VCaP (cell line): ENCODE data around the gene SIX5.

Source experiments
- H3K27ac ChIP-seq: fragments of 450-650 bp; 2 replicates; pipeline ENCODE4 v1.5.1; 2017
- TF ChIP-seq, protein P1 (sequence below): fragments of 450-650 bp; conservative IDR thresholded peaks from 2 replicates; pipeline ENCODE4 v1.5.1; 2017; ENCODE audit warnings: mild to moderate bottlenecking, moderate library complexity

Gene SIX5

DNA sequence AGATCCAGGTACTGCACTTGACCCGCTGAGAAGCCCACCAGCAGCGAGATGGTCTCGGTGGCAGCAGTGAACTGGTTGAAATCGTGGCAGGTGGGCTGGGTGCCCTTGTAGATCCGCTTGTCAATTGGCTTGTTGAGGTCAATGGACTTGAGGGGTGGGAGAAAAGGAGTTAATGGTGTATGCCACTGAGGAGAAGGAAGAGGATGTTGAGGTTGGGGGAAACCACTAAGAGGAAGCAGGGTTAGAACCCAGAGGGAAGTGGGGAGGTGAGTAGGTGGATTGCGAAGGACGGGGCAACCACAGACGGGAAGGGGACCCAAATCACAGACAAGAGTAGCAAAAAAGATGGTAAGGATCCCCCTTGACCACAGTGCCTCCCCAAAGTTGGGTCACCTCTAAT lies 21.9 kb upstream of the SIX5 start:
- H3K27ac ChIP-seq, result no peak overlapping the region
- TF ChIP-seq, protein P1, sequence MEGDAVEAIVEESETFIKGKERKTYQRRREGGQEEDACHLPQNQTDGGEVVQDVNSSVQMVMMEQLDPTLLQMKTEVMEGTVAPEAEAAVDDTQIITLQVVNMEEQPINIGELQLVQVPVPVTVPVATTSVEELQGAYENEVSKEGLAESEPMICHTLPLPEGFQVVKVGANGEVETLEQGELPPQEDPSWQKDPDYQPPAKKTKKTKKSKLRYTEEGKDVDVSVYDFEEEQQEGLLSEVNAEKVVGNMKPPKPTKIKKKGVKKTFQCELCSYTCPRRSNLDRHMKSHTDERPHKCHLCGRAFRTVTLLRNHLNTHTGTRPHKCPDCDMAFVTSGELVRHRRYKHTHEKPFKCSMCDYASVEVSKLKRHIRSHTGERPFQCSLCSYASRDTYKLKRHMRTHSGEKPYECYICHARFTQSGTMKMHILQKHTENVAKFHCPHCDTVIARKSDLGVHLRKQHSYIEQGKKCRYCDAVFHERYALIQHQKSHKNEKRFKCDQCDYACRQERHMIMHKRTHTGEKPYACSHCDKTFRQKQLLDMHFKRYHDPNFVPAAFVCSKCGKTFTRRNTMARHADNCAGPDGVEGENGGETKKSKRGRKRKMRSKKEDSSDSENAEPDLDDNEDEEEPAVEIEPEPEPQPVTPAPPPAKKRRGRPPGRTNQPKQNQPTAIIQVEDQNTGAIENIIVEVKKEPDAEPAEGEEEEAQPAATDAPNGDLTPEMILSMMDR, result no peak

DNA sequence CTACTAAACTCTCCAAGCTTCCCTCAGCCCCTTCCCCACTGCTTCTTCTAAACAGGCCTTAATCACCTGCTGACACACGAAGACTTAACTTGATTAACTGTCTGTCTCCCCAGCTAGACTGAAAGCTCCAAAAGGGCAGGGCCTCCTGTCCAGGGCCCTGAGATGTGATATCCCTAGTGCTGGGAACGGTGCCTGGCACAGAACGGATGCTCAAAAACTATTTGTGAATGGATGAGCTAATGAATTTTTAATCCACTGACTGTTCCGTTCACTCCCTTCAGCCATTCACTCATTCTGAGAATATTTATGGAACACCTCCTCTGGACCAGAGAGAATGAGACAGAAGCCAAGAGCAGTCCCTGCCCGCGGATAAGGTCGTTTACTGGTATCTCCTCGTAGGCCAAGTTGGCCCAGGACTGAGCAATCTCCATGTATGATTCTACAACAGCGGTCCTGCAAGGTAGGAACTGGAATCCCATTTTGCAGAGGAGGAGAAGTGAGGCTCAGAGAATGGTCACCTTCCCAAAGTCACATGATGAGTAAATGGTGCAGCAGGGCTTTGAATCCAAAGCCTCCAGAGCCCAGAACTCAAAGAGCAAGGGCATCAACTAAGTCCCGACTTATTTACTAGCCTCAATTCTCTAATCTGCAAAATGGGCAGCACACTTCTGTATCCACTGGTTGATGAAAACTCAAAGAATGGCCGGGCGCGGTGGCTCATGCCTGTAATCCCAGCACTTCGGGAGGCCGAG lies 20.2 kb upstream of the SIX5 start:
- H3K27ac ChIP-seq, result no peak overlapping the region
- TF ChIP-seq, protein P1, result no peak

DNA sequence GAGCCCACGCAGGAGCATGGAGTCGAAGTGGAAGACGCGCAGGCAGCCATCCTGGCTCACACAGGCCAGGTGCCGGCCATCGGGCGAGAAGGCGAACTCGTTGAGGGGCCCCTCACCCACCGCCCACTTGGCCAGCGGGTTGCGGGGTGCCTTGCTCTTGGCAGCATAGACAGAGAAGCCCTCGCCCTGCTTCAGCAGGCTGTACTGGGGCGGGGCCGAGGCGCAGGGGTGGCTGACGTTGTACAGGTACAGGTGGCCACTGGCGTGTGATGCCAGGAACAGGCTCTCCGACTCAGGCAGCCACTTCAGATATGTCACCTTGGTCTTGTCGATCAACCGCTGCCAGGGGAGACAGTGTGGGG lies 17.5 kb upstream of the SIX5 start:
- TF ChIP-seq, protein P1, result no peak

DNA sequence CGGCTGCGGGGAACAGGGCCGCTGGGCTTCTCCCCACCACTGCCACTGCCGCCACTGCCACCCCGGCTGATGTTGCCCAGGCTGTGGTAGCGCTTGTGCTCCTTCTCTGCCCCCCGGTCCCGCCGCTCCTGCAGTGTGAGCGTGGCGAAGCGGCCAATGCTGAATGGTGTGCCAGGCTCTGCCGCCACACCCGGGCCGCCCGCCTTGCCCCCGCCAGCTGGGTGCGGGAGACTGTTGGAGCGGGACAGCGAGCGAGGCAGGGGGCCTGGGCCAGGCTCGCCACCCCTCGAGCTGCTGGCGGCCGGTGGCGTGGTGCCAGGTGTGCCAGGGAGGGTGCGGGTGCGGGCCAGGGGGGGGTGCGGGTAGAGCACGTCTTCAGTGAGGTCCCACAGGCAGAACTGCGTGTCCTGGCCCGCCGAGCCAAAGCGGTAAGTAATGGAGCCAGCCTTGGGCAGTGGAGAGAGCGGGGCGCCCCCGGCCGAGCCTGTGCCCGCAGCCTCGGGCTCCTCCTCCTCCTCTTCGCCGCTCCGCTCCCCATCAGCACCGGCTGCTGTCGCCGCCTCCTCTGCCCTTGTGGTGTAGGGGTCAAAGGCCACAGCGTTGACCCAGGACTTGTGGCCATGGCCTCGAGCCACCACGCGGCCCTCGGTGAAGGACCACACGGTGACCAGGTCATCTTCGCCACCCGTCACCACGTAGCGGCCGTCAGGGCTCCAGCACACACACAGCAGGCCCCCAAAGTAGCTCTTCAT lies 16.9 kb upstream of the SIX5 start:
- H3K27ac ChIP-seq, result no peak overlapping the region
- TF ChIP-seq, protein P1, result no peak

More for the DNA sequence above, 17.5 kb upstream of the SIX5 start:
- H3K27ac ChIP-seq, result no peak overlapping the region

DNA sequence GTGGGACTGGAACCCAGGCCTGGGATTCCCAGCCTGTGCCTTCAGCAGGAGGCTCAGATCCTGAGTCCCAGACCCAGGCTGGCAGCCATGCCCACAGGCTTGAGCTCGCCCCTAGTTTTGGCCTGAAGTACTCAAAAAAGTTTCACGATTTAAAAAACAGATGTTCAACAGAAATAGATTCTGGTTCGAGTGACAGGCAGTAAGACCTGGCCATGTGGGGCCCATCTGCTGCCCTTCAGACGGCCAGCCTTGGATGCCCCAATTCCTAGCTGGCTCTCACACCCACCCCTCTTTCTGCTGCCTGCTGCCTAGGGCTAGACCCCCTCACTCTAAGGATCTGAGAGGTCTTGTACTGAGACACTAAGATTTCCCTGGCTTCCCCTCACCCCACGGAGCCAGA lies 16.0 kb upstream of the SIX5 start:
- H3K27ac ChIP-seq, result no peak overlapping the region
- TF ChIP-seq, protein P1, result no peak

DNA sequence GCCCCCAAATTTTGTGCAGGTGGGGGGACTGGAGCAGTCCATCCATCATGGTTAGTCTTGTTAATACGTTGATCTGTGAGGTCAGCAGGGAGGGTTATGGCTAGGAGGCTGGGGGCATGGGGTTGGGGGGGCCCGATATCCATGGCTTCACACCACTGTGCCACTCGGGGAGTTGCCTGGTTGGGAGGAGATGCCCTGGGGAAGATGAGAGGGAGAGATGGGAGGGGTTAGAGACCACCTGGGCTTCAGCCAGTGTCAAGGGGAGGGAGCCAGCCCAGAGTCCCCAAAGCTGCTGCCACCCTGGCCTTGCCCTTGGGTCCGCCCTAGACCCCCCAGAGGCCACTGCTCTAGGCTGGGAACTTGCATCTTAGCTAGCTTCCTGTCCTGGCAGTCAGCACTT lies 15.0 kb upstream of the SIX5 start:
- TF ChIP-seq, protein P1, result no peak
- H3K27ac ChIP-seq, result no peak overlapping the region

DNA sequence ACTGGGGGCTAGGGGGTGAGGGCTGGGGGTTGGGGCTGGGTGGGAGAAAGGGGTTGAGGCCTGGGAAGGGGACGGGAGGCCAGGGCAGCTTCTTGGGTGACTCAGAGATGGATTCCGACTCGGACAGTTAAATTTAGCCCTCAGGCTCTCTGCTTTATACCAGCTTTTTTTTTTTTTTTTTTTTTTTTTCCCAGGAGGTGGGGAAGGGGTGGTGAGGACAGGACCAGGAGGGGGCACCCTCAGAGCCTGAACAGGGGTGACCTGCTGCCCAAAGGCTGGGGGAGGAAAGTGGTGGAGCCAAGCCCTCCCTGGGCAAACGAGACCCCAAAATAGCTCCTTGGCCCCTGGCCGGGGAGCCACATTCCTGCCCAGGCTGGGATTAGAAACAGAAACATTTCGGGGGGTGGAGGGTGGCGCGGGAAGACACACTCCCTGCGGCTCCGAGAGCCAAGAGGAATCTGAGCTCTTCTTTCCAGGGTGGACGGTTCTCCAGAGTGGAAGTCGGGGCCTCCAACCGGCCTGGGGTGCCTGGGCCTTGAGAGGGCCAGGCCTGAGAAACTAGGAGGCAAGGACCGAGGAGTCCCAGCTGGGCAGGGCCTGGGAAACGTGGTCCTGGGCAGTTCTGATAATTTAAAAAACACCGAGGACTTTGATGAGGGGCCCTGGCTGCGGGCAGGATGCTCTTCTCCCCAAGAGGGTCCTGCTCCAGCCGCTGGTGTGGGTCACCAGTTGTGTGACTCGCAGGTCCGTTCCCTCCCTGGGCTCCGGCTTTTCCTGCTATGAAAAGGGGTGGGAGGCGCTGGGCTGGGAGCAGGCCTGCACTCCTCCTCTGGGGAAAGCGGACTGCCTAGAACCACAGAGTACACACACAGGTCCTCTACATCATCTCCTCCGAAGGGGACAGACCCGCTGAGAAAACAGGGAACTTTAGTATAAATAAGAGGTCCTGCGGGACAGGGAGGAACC lies 14.1 kb upstream of the SIX5 start:
- TF ChIP-seq, protein P1, result no peak
- H3K27ac ChIP-seq, result no peak overlapping the region
